ENCODE measurements around the gene MAP7.

Gene MAP7

DNA sequence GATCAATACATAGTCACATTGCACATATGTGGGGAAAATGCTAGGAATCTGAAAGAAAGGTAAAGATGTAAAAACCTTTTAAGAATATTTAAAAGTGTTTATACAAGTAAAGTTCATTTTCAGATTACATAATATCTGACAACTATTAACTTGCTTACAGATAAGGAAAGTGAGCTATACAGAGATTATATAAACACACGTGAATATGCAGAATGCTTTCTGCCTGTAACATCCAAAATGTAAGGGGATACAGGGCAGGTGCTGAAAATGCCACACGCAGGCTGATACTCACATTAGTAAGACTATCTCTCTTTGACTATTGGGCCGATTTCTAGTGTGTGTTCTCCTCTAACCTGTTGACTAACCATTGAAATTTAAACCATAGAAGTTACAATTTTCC lies 17.9 kb upstream of the MAP7 start:
- no peak overlapping the region for H3K4me3 ChIP-seq (ENCODE audit: low read depth in 1 of 2, low read length in 1 of 2)
- peaks cover 61% of the 10 kb centered on the region for H3K36me3 ChIP-seq
- no peak overlapping the region for H3K27ac ChIP-seq
- H3K27me3 ChIP-seq, result no peaks in the 10 kb centered on the region
- H3K4me1 ChIP-seq (ENCODE audit: control insufficient read depth in 1 of 2, insufficient read depth in 1 of 2, low read depth in 1 of 2, low read length in 1 of 2), result peaks cover 9 to 23% of the 10 kb centered on the region in 2 experiments
- H3K9me3 ChIP-seq, result peaks cover 6% of the 10 kb centered on the region
- TF ChIP-seq, protein P1, sequence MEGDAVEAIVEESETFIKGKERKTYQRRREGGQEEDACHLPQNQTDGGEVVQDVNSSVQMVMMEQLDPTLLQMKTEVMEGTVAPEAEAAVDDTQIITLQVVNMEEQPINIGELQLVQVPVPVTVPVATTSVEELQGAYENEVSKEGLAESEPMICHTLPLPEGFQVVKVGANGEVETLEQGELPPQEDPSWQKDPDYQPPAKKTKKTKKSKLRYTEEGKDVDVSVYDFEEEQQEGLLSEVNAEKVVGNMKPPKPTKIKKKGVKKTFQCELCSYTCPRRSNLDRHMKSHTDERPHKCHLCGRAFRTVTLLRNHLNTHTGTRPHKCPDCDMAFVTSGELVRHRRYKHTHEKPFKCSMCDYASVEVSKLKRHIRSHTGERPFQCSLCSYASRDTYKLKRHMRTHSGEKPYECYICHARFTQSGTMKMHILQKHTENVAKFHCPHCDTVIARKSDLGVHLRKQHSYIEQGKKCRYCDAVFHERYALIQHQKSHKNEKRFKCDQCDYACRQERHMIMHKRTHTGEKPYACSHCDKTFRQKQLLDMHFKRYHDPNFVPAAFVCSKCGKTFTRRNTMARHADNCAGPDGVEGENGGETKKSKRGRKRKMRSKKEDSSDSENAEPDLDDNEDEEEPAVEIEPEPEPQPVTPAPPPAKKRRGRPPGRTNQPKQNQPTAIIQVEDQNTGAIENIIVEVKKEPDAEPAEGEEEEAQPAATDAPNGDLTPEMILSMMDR (IDR thresholded peaks at IDR 0.05), result no peak

DNA sequence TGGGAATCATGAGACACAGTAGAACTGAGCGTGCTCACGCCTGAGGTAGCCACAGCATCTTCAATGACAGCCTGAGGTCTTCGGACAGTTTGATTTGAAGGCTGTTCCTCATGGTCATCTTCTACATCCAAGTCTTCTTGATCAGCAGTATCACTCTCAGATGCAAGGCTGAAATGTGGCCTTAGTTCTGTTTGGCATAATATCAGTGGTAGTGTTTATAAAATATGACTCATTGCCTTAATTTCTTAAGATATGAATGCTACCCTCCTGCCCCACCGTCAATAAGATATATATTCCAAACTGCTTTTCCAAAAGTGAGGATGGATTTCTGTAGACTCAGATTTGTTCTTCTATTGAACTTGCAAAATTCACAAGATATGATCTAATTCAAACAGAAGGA lies 17.5 kb upstream of the MAP7 start:
- TF ChIP-seq, protein P1 (IDR thresholded peaks at IDR 0.05), result no peak
- H3K4me1 ChIP-seq (ENCODE audit: control insufficient read depth in 1 of 2, insufficient read depth in 1 of 2, low read depth in 1 of 2, low read length in 1 of 2), result peaks cover 9 to 23% of the 10 kb centered on the region in 2 experiments
- peaks cover 61% of the 10 kb centered on the region for H3K36me3 ChIP-seq

GRCh38 chr6:136566851-136567250 lies 16.6 kb upstream of the MAP7 start:
- peaks cover 9 to 23% of the 10 kb centered on the region in 2 experiments for H3K4me1 ChIP-seq (ENCODE audit: control insufficient read depth in 1 of 2, insufficient read depth in 1 of 2, low read depth in 1 of 2, low read length in 1 of 2)
- H3K36me3 ChIP-seq, result peaks cover 63% of the 10 kb centered on the region
- H3K27me3 ChIP-seq, result no peaks in the 10 kb centered on the region
- TF ChIP-seq, protein P1 (IDR thresholded peaks at IDR 0.05), result no peak
- H3K27ac ChIP-seq, result no peak overlapping the region
- no peak overlapping the region for H3K4me3 ChIP-seq (ENCODE audit: low read depth in 1 of 2, low read length in 1 of 2)
- H3K9me3 ChIP-seq, result peaks cover 6% of the 10 kb centered on the region

More for the DNA sequence above, 17.5 kb upstream of the MAP7 start:
- Histone ChIP-seq H3K27ac (no peak overlapping the region), H3K4me3 (ENCODE audit: low read depth in 1 of 2, low read length in 1 of 2) (no peak overlapping the region), H3K9me3 (peaks cover 6% of the 10 kb centered on the region), H3K27me3 (no peaks in the 10 kb centered on the region)

DNA sequence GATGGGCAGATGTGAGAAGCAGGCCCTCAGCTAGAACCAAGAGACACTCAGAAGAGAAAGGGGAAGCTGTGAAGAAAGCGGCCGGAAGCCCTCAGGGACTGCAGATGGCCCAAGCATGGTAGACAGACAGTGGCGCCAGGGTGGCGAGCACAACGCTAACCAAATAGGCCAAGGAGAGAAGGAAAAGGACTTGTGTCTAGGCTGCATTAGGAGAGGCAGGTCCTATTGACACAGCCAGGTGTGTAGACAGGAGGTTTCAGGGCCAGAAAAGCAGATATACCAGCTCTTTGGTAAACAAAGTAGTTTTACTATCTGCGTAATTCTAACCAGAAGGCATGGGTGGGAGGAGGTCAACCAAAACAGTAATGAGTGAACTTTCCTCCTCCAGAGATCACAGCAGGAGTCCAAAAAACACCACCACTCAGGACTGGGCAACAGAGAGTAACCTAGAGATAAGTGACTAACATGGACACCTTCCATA lies 15.8 kb upstream of the MAP7 start:
- TF ChIP-seq, protein P1 (IDR thresholded peaks at IDR 0.05), result no peak
- Histone ChIP-seq H3K27ac (peak overlapping the region; percentile 47), H3K4me1 (ENCODE audit: control insufficient read depth in 1 of 2, insufficient read depth in 1 of 2, low read depth in 1 of 2, low read length in 1 of 2) (peaks cover 9 to 23% of the 10 kb centered on the region in 2 experiments), H3K36me3 (peaks cover 67% of the 10 kb centered on the region), H3K27me3 (no peaks in the 10 kb centered on the region), H3K9me3 (peaks cover under 1% of the 10 kb centered on the region), H3K4me3 (ENCODE audit: low read depth in 1 of 2, low read length in 1 of 2) (no peak overlapping the region)

- Histone ChIP-seq H3K4me3 (ENCODE audit: low read depth in 1 of 2, low read length in 1 of 2) (no peak overlapping the region), H3K9me3 (no peaks in the 10 kb centered on the region), H3K36me3 (peaks cover 80% of the 10 kb centered on the region), H3K27me3 (no peaks in the 10 kb centered on the region), H3K27ac (no peak overlapping the region), H3K4me1 (ENCODE audit: control insufficient read depth in 1 of 2, insufficient read depth in 1 of 2, low read depth in 1 of 2, low read length in 1 of 2) (peaks cover 9 to 23% of the 10 kb centered on the region in 2 experiments)
- TF ChIP-seq, protein P1 (IDR thresholded peaks at IDR 0.05), result no peak
Observed at GRCh38 chr6:136564180-136564579, 14.0 kb upstream of the MAP7 start.
